ENCODE data around the gene SLC35F1. TPM values are rescaled to one million over a fixed set of nuclear protein-coding genes. Genes with fewer than 3 reads are reported as not detected.

SLC35F1 gene
- total RNA-seq, 5 donors from 2014 or later (not counting 1 experiment from before 2014, with no cell fraction given): not detected

- Histone ChIP-seq H3K4me1 (ENCODE audit: control insufficient read depth in 1 of 2, extremely low read depth in 1 of 2, insufficient read depth in 2 of 2, low read length in 2 of 2) (no peaks in the 10 kb centered on the region), H3K9me3 (peaks cover 3% of the 10 kb centered on the region), H3K4me3 (ENCODE audit: control insufficient read depth in 1 of 2, extremely low read depth in 1 of 2, low read length in 1 of 2) (no peak overlapping the region), H3K36me3 (ENCODE audit: control insufficient read depth in 2 of 2, extremely low read depth in 1 of 2, insufficient read depth in 1 of 2, low read length in 1 of 2) (no peaks in the 10 kb centered on the region), H3K27me3 (replicated peaks in 1 of 2; ENCODE audit: control insufficient read depth in 2 of 2, extremely low read depth in 1 of 2, insufficient read depth in 2 of 2, low read length in 1 of 2) (no peaks in the 10 kb centered on the region), H3K27ac (ENCODE audit: low read length) (no peak overlapping the region)
- ATAC-seq (replicated peaks in 1 of 4) (no peak), DNase-seq (no peak)
- Mint-ChIP-seq H3K4me1 (no peaks in the 10 kb centered on the region), H3K36me3 (no peaks in the 10 kb centered on the region), H3K27ac (no peak overlapping the region), H3K4me3 (no peak overlapping the region), H3K9me3 (peaks cover 13 to 21% (median 13%) of the 10 kb centered on the region in 3 donors), H3K27me3 (peaks cover 7 to 9% of the 10 kb centered on the region in 2 donors)
- WGBS (ENCODE audit: insufficient coverage): no CpG with 5 or more reads among the region's 3 CpGs
- POLR2A ChIA-PET: no interaction called here
- CTCF ChIA-PET: no interaction called here
Measured at GRCh38 chr6:118177720-118178119, 270.7 kb downstream of the SLC35F1 start.

- H3K36me3 ChIP-seq (ENCODE audit: control insufficient read depth in 2 of 2, extremely low read depth in 1 of 2, insufficient read depth in 1 of 2, low read length in 1 of 2): no peaks in the 10 kb centered on the region
- ChIA-PET POLR2A (no interaction called here), CTCF (no interaction called here)
- no peak overlapping the region for H3K4me3 ChIP-seq (ENCODE audit: control insufficient read depth in 1 of 2, extremely low read depth in 1 of 2, low read length in 1 of 2)
- H3K27ac ChIP-seq (ENCODE audit: low read length): no peak overlapping the region
- Mint-ChIP-seq H3K4me1 (no peaks in the 10 kb centered on the region), H3K27ac (no peak overlapping the region), H3K36me3 (no peaks in the 10 kb centered on the region), H3K27me3 (peaks cover 7 to 9% of the 10 kb centered on the region in 2 donors), H3K9me3 (peaks cover 4 to 8% (median 6%) of the 10 kb centered on the region in 3 donors), H3K4me3 (no peak overlapping the region)
- no peaks in the 10 kb centered on the region for H3K9me3 ChIP-seq
- no peaks in the 10 kb centered on the region for H3K4me1 ChIP-seq (ENCODE audit: control insufficient read depth in 1 of 2, extremely low read depth in 1 of 2, insufficient read depth in 2 of 2, low read length in 2 of 2)
- H3K27me3 ChIP-seq (replicated peaks in 1 of 2; ENCODE audit: control insufficient read depth in 2 of 2, extremely low read depth in 1 of 2, insufficient read depth in 2 of 2, low read length in 1 of 2): no peaks in the 10 kb centered on the region
- 69% methylated on average over 1 of the region's 1 CpG for WGBS (ENCODE audit: insufficient coverage)
- ATAC-seq (replicated peaks in 1 of 4) (no peak), DNase-seq (no peak)
Measured at GRCh38 chr6:118179048-118179447, 272.0 kb downstream of the SLC35F1 start.

GRCh38 chr6:118186672-118187567 is 279.9 kb downstream of the SLC35F1 start:
- CTCF ChIA-PET: no interaction called here
- Histone ChIP-seq H3K4me3 (ENCODE audit: control insufficient read depth in 1 of 2, extremely low read depth in 1 of 2, low read length in 1 of 2) (no peak overlapping the region), H3K4me1 (ENCODE audit: control insufficient read depth in 1 of 2, extremely low read depth in 1 of 2, insufficient read depth in 2 of 2, low read length in 2 of 2) (no peaks in the 10 kb centered on the region), H3K27ac (ENCODE audit: low read length) (no peak overlapping the region), H3K36me3 (ENCODE audit: control insufficient read depth in 2 of 2, extremely low read depth in 1 of 2, insufficient read depth in 1 of 2, low read length in 1 of 2) (no peaks in the 10 kb centered on the region), H3K27me3 (replicated peaks in 1 of 2; ENCODE audit: control insufficient read depth in 2 of 2, extremely low read depth in 1 of 2, insufficient read depth in 2 of 2, low read length in 1 of 2) (no peaks in the 10 kb centered on the region), H3K9me3 (no peaks in the 10 kb centered on the region)
- Mint-ChIP-seq H3K27ac (peak overlapping the region in 1 of 2 donors; percentile 80), H3K36me3 (no peaks in the 10 kb centered on the region), H3K4me3 (peak overlapping the region; percentile 41 to 43 (median 41)), H3K27me3 (peaks cover 0 to 5% of the 10 kb centered on the region in 2 donors), H3K4me1 (peaks cover 12 to 15% (median 14%) of the 10 kb centered on the region in 3 donors), H3K9me3 (no peaks in the 10 kb centered on the region)
- WGBS (ENCODE audit: insufficient coverage): no CpG with 5 or more reads among the region's 1 CpG
- no peak for ATAC-seq (replicated peaks in 1 of 4)
- no peak for DNase-seq
- POLR2A ChIA-PET: no interaction called here

GRCh38 chr6:118187568-118188164 is 280.6 kb downstream of the SLC35F1 start:
- Mint-ChIP-seq H3K4me3 (peak overlapping the region; percentile 41 to 43 (median 41)), H3K4me1 (peaks cover 12 to 15% (median 14%) of the 10 kb centered on the region in 3 donors), H3K9me3 (no peaks in the 10 kb centered on the region), H3K36me3 (no peaks in the 10 kb centered on the region), H3K27ac (peak overlapping the region in 1 of 2 donors; percentile 80), H3K27me3 (peaks cover 0 to 5% of the 10 kb centered on the region in 2 donors)
- no peak for ATAC-seq (replicated peaks in 1 of 4)
- Histone ChIP-seq H3K27ac (ENCODE audit: low read length) (no peak overlapping the region), H3K4me1 (ENCODE audit: control insufficient read depth in 1 of 2, extremely low read depth in 1 of 2, insufficient read depth in 2 of 2, low read length in 2 of 2) (no peaks in the 10 kb centered on the region), H3K9me3 (no peaks in the 10 kb centered on the region), H3K4me3 (ENCODE audit: control insufficient read depth in 1 of 2, extremely low read depth in 1 of 2, low read length in 1 of 2) (no peak overlapping the region), H3K27me3 (replicated peaks in 1 of 2; ENCODE audit: control insufficient read depth in 2 of 2, extremely low read depth in 1 of 2, insufficient read depth in 2 of 2, low read length in 1 of 2) (no peaks in the 10 kb centered on the region), H3K36me3 (ENCODE audit: control insufficient read depth in 2 of 2, extremely low read depth in 1 of 2, insufficient read depth in 1 of 2, low read length in 1 of 2) (no peaks in the 10 kb centered on the region)
- ChIA-PET POLR2A (no interaction called here), CTCF (no interaction called here)
- WGBS (ENCODE audit: insufficient coverage): 100% methylated on average over 1 of the region's 3 CpGs
- DNase-seq: no peak

- WGBS (ENCODE audit: insufficient coverage): no CpG with 5 or more reads among the region's 2 CpGs
- H3K9me3 Mint-ChIP-seq: no peaks in the 10 kb centered on the region
- Histone ChIP-seq H3K27me3 (replicated peaks in 1 of 2; ENCODE audit: control insufficient read depth in 2 of 2, extremely low read depth in 1 of 2, insufficient read depth in 2 of 2, low read length in 1 of 2) (no peaks in the 10 kb centered on the region), H3K9me3 (no peaks in the 10 kb centered on the region), H3K27ac (ENCODE audit: low read length) (no peak overlapping the region), H3K4me3 (ENCODE audit: control insufficient read depth in 1 of 2, extremely low read depth in 1 of 2, low read length in 1 of 2) (no peak overlapping the region), H3K36me3 (ENCODE audit: control insufficient read depth in 2 of 2, extremely low read depth in 1 of 2, insufficient read depth in 1 of 2, low read length in 1 of 2) (no peaks in the 10 kb centered on the region), H3K4me1 (ENCODE audit: control insufficient read depth in 1 of 2, extremely low read depth in 1 of 2, insufficient read depth in 2 of 2, low read length in 2 of 2) (no peaks in the 10 kb centered on the region)
- no peak overlapping the region for H3K4me3 Mint-ChIP-seq
- POLR2A ChIA-PET: no interaction called here
- no peak overlapping the region for H3K27ac Mint-ChIP-seq
- CTCF ChIA-PET: no interaction called here
- H3K27me3 Mint-ChIP-seq: peaks cover 0 to 5% of the 10 kb centered on the region in 2 donors
- ATAC-seq (replicated peaks in 1 of 4) (no peak), DNase-seq (no peak)
- peaks cover 12 to 15% (median 14%) of the 10 kb centered on the region in 3 donors for H3K4me1 Mint-ChIP-seq
- no peaks in the 10 kb centered on the region for H3K36me3 Mint-ChIP-seq
Measured at GRCh38 chr6:118188561-118188960, 281.5 kb downstream of the SLC35F1 start.

GRCh38 chr6:118197539-118197938 is 290.5 kb downstream of the SLC35F1 start:
- Histone ChIP-seq H3K4me1 (ENCODE audit: control insufficient read depth in 1 of 2, extremely low read depth in 1 of 2, insufficient read depth in 2 of 2, low read length in 2 of 2) (no peaks in the 10 kb centered on the region), H3K9me3 (no peaks in the 10 kb centered on the region), H3K27me3 (replicated peaks in 1 of 2; ENCODE audit: control insufficient read depth in 2 of 2, extremely low read depth in 1 of 2, insufficient read depth in 2 of 2, low read length in 1 of 2) (no peaks in the 10 kb centered on the region), H3K27ac (ENCODE audit: low read length) (no peak overlapping the region), H3K36me3 (ENCODE audit: control insufficient read depth in 2 of 2, extremely low read depth in 1 of 2, insufficient read depth in 1 of 2, low read length in 1 of 2) (no peaks in the 10 kb centered on the region), H3K4me3 (ENCODE audit: control insufficient read depth in 1 of 2, extremely low read depth in 1 of 2, low read length in 1 of 2) (no peak overlapping the region)
- Mint-ChIP-seq H3K27ac (no peak overlapping the region), H3K9me3 (no peaks in the 10 kb centered on the region), H3K4me1 (no peaks in the 10 kb centered on the region), H3K36me3 (no peaks in the 10 kb centered on the region), H3K4me3 (no peak overlapping the region), H3K27me3 (peaks cover 0 to 10% of the 10 kb centered on the region in 2 donors)
- DNase-seq (no peak), ATAC-seq (replicated peaks in 1 of 4) (no peak)
- WGBS (ENCODE audit: insufficient coverage): 72% methylated on average over 2 of the region's 3 CpGs
- CTCF ChIA-PET: no interaction called here
- POLR2A ChIA-PET: no interaction called here
